Measurements from ENCODE around the gene MPND.
A peak's percentile ranks its signal among the peaks of the same experiment; 100 is the strongest.

The MPND gene

DNA sequence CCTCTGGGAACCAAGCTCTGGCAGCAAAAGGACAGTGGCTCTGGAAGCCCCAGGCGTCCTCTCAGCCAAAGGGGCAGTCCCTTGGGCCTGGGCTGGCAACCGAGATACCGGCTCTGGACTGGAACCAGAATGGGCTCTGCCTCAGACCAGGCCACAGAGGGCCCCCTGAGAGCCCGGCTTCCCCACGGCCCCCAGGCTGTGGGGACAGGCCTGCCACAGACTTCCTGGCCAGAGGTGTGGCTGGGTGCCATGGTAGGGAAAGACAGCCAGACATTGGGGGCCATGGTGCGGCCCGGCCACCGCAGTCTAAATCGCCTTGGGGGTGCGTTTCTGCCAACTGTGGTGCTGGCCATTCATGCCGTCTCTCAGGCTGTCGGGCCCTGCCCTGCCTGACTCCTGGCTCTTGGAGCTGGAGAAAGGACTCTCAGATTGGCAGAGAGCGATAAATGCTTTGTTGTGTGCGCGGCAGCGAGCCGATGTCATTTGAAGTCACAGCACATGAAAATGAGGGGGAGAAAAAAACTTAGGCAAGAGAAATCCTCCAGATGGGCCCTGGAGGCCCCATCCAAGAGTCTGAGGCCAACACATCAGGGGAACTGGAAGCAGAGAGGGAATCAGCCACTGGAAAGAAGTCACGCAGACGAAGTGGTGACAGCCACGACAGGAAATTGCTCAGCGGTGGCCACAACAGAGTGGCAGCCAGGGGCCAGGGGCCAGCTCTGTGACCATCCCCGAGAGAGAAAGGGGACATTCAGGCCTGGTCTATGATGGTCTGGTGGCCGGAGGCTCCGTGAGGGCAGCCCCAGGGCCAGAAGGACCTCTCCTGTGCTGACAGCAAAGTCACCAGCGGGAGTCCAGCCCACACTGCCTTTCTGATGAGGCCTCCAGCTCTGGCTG lies 30.5 kb downstream of the MPND start:
- WGBS = 77% methylated on average over 25 of the region's 25 CpGs
- Histone ChIP-seq H2BK12ac (ENCODE audit: low read length in 2 of 2) (peak overlapping the region; percentile 84 to 95), H3K4me3 (ENCODE audit: insufficient read depth in 1 of 2, low read depth in 1 of 2, low read length in 2 of 2) (peak overlapping the region in 1 of 2 experiments; percentile 62), H3K79me1 (replicated peaks; ENCODE audit: low read length, poor library complexity, severe bottlenecking) (peaks cover 26% of the 10 kb centered on the region), H2BK5ac (ENCODE audit: low read depth, low read length, poor library complexity, severe bottlenecking) (no peak overlapping the region), H4K8ac (ENCODE audit: low read length) (peak overlapping the region; percentile 89), H3K9me3 (ENCODE audit: control insufficient read depth, low read length) (no peaks in the 10 kb centered on the region), H3K27ac (ENCODE audit: low read length, poor library complexity, severe bottlenecking) (peak overlapping the region; percentile 86), H3K27me3 (ENCODE audit: control insufficient read depth in 1 of 2, insufficient read depth in 1 of 2, low read length in 2 of 2) (no peaks in the 10 kb centered on the region), H3K23ac (ENCODE audit: low read length in 2 of 2) (peak overlapping the region; percentile 43 to 46), H3K18ac (ENCODE audit: low read depth in 1 of 2, low read length in 2 of 2) (peak overlapping the region; percentile 89 to 91), H2AK5ac (ENCODE audit: low read length, severe bottlenecking) (peak overlapping the region; percentile 37), H3K36me3 (ENCODE audit: control insufficient read depth in 1 of 2, insufficient read depth in 2 of 2, low read depth in 1 of 2, low read length in 2 of 2) (peaks cover 8 to 47% of the 10 kb centered on the region in 2 experiments), H3K14ac (ENCODE audit: low read length in 2 of 2) (peak overlapping the region in 1 of 2 experiments; percentile 60), H3K4ac (ENCODE audit: low read depth in 1 of 2, low read length in 2 of 2) (peak overlapping the region; percentile 57 to 80), H2AFZ (ENCODE audit: low read depth, low read length) (no peak overlapping the region), H2BK15ac (ENCODE audit: low read depth, poor library complexity, severe bottlenecking) (peak overlapping the region; percentile 84), H2BK120ac (ENCODE audit: low read depth, low read length) (peak overlapping the region; percentile 24), H3K4me2 (ENCODE audit: low read length, poor library complexity, severe bottlenecking) (no peak overlapping the region), H3K9ac (ENCODE audit: low read length) (peak overlapping the region; percentile 88), H3K4me1 (ENCODE audit: control insufficient read depth, insufficient read depth, low read depth, low read length) (peaks cover 95% of the 10 kb centered on the region), H4K91ac (ENCODE audit: low read length) (peak overlapping the region; percentile 85)
- peak; percentile 61 for DNase-seq

DNA sequence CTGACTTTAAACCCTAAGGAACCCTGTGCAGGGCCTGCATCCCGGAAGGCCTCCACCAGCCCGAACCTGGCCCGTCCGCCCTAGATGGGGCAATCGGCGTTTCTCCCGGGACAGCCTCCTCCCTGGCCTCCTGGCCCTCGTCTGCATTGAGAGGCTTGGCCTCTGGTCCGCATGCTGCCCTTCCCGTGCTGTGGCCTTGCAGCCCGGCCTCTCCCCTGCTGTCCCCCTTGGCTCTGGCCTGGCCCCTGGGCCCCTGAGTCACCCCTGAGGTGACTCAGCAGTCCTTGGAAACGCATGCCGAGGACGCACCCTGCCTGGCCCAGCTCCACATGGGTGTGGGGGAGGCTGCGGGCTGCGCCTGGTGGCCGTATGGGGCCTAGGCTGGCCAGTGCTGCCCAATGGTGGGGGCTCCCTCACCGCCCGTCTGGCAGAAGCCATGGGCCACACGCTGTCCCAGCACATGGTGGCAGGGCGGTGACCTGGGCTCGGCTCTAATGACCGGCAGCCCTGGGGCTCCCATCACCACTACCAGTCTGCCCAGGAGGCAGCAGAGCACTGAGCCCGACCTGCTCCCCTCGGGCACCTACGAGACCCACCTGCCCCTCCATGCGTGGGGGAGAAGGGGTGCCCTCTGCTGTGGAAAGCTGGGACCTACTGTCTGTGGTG lies 31.3 kb downstream of the MPND start:
- H3K27me3 ChIP-seq (ENCODE audit: control insufficient read depth in 1 of 2, insufficient read depth in 1 of 2, low read length in 2 of 2) = no peaks in the 10 kb centered on the region
- H2BK120ac ChIP-seq (ENCODE audit: low read depth, low read length) = peak overlapping the region; percentile 24
- peaks cover 24% of the 10 kb centered on the region for H3K79me1 ChIP-seq (replicated peaks; ENCODE audit: low read length, poor library complexity, severe bottlenecking)
- H3K9me3 ChIP-seq (ENCODE audit: control insufficient read depth, low read length) = no peaks in the 10 kb centered on the region
- peak overlapping the region in 1 of 2 experiments; percentile 62 for H3K4me3 ChIP-seq (ENCODE audit: insufficient read depth in 1 of 2, low read depth in 1 of 2, low read length in 2 of 2)
- peak overlapping the region; percentile 48 for H2BK5ac ChIP-seq (ENCODE audit: low read depth, low read length, poor library complexity, severe bottlenecking)
- peak overlapping the region; percentile 89 for H4K8ac ChIP-seq (ENCODE audit: low read length)
- H3K4ac ChIP-seq (ENCODE audit: low read depth in 1 of 2, low read length in 2 of 2) = peak overlapping the region; percentile 27 to 52
- peak overlapping the region; percentile 37 for H4K91ac ChIP-seq (ENCODE audit: low read length)
- peak overlapping the region; percentile 37 for H2AK5ac ChIP-seq (ENCODE audit: low read length, severe bottlenecking)
- peaks cover 8 to 49% of the 10 kb centered on the region in 2 experiments for H3K36me3 ChIP-seq (ENCODE audit: control insufficient read depth in 1 of 2, insufficient read depth in 2 of 2, low read depth in 1 of 2, low read length in 2 of 2)
- peak; percentile 91 for DNase-seq
- peak overlapping the region; percentile 88 for H3K9ac ChIP-seq (ENCODE audit: low read length)
- peak overlapping the region; percentile 49 to 89 for H2BK12ac ChIP-seq (ENCODE audit: low read length in 2 of 2)
- H2BK15ac ChIP-seq (ENCODE audit: low read depth, poor library complexity, severe bottlenecking) = peak overlapping the region; percentile 44
- H3K27ac ChIP-seq (ENCODE audit: low read length, poor library complexity, severe bottlenecking) = peak overlapping the region; percentile 86
- WGBS = 31% methylated on average over 24 of the region's 27 CpGs
- H3K4me2 ChIP-seq (ENCODE audit: low read length, poor library complexity, severe bottlenecking) = peak overlapping the region; percentile 4
- peak overlapping the region; percentile 89 to 91 for H3K18ac ChIP-seq (ENCODE audit: low read depth in 1 of 2, low read length in 2 of 2)
- peak overlapping the region in 1 of 2 experiments; percentile 46 for H3K23ac ChIP-seq (ENCODE audit: low read length in 2 of 2)
- H2AFZ ChIP-seq (ENCODE audit: low read depth, low read length) = no peak overlapping the region
- H3K4me1 ChIP-seq (ENCODE audit: control insufficient read depth, insufficient read depth, low read depth, low read length) = peaks cover 94% of the 10 kb centered on the region
- H3K14ac ChIP-seq (ENCODE audit: low read length in 2 of 2) = peak overlapping the region in 1 of 2 experiments; percentile 88

DNA sequence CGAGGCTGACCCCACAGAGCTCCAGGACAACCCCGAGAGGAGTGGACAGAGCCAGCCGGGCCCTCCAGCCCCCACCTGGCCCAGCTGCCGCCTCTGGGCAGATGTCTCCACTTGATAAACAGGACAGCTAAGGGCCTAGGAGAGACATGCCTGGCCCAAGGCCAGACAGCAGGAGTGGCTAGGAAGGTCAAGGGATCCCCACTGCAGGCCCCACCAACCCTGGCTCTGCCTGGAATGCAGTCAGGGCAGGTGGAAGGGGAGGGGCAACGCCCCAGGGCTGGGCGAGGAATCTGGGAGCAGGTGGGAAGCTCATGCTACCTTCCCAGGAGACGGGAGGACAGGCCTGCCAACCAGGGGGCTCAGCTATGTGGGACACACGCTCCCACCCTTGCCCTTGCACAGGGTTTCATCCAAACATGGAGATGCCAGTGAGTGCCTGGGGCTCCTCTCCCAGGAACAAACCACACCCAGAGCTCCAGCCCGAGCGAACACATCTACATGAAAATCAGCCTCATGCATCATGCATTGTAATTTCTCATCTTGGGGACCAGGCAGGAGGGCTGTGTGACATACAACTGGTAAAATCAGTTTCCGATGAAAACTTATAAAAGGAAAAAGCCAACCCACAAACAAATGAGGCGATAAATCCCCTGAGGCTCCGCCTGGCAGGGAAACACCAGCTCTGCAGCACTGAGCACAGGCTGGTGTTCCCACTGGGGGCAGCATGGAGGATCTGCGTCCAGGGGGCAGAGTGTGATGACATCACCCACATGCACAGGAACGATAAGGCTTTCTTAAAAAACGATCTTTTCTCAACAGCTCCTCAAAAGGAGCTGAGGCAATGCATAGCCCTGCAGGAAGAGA lies 32.0 kb downstream of the MPND start:
- Histone ChIP-seq H4K8ac (ENCODE audit: low read length) (peak overlapping the region; percentile 89), H3K9ac (ENCODE audit: low read length) (peak overlapping the region; percentile 88), H3K18ac (ENCODE audit: low read depth in 1 of 2, low read length in 2 of 2) (peak overlapping the region; percentile 57 to 91), H3K9me3 (ENCODE audit: control insufficient read depth, low read length) (no peaks in the 10 kb centered on the region), H3K27me3 (ENCODE audit: control insufficient read depth in 1 of 2, insufficient read depth in 1 of 2, low read length in 2 of 2) (no peaks in the 10 kb centered on the region), H4K91ac (ENCODE audit: low read length) (peak overlapping the region; percentile 37), H2BK5ac (ENCODE audit: low read depth, low read length, poor library complexity, severe bottlenecking) (no peak overlapping the region), H3K4me3 (ENCODE audit: insufficient read depth in 1 of 2, low read depth in 1 of 2, low read length in 2 of 2) (peak overlapping the region in 1 of 2 experiments; percentile 46), H3K14ac (ENCODE audit: low read length in 2 of 2) (no peak overlapping the region), H2BK15ac (ENCODE audit: low read depth, poor library complexity, severe bottlenecking) (peak overlapping the region; percentile 15), H3K27ac (ENCODE audit: low read length, poor library complexity, severe bottlenecking) (peak overlapping the region; percentile 86), H3K4ac (ENCODE audit: low read depth in 1 of 2, low read length in 2 of 2) (peak overlapping the region; percentile 1 to 52), H3K79me1 (replicated peaks; ENCODE audit: low read length, poor library complexity, severe bottlenecking) (peaks cover 20% of the 10 kb centered on the region), H3K4me2 (ENCODE audit: low read length, poor library complexity, severe bottlenecking) (peak overlapping the region; percentile 4), H2BK120ac (ENCODE audit: low read depth, low read length) (no peak overlapping the region), H3K23ac (ENCODE audit: low read length in 2 of 2) (no peak overlapping the region), H2BK12ac (ENCODE audit: low read length in 2 of 2) (peak overlapping the region; percentile 49 to 89), H3K4me1 (ENCODE audit: control insufficient read depth, insufficient read depth, low read depth, low read length) (peaks cover 94% of the 10 kb centered on the region), H2AK5ac (ENCODE audit: low read length, severe bottlenecking) (peak overlapping the region; percentile 33), H3K36me3 (ENCODE audit: control insufficient read depth in 1 of 2, insufficient read depth in 2 of 2, low read depth in 1 of 2, low read length in 2 of 2) (peaks cover 8 to 46% of the 10 kb centered on the region in 2 experiments), H2AFZ (ENCODE audit: low read depth, low read length) (no peak overlapping the region)
- 57% methylated on average over 16 of the region's 16 CpGs for WGBS
- peak; percentile 83 for DNase-seq

Data from mesenchymal stem cell (in vitro differentiated cells and primary cell).